Natural killer cell (primary cell): ENCODE data around the gene PITX1. TPM values are rescaled to one million over a fixed set of nuclear protein-coding genes. Genes with fewer than 3 reads are reported as not detected.

ENCODE experiments used
- ATAC-seq, 3 donors: fragments of 150-1000 bp in 2 of 3; fragments of 200-7000 bp in 1 of 3; cut with Tn5 transposase; 1 replicate in 1 of 3; 2 replicates in 2 of 3; pipeline ENCODE4 v1.10.0; 2021; ENCODE audit warnings: mild to moderate bottlenecking in 2 of 3, moderate library complexity in 2 of 3
- DNase-seq, 2 donors: peaks; one replicate each; pipeline versions ENCODE4 v3.0.0 to v3.0.0-alpha.2; 2013 to 2021; ENCODE audit warnings: mixed read lengths in 1 of 2
- H3K27ac ChIP-seq: one replicate; pipeline ENCODE4 v1.5.1; 2013; ENCODE audit warnings: mild to moderate bottlenecking, low read length
- H3K27me3 ChIP-seq: one replicate; pipeline ENCODE4 v1.6.1; 2013; ENCODE audit warnings: low read length; ENCODE audit not compliant: control insufficient read depth, insufficient read depth
- H3K36me3 ChIP-seq: one replicate; pipeline ENCODE4 v1.6.1; 2013; ENCODE audit warnings: low read length; ENCODE audit not compliant: control insufficient read depth, insufficient read depth
- H3K4me1 ChIP-seq: one replicate; pipeline ENCODE4 v1.6.1; 2013; ENCODE audit warnings: low read length; ENCODE audit not compliant: control insufficient read depth, insufficient read depth
- H3K4me3 ChIP-seq: one replicate; pipeline ENCODE4 v1.5.1; 2013; ENCODE audit warnings: low read length
- H3K9me3 ChIP-seq: one replicate; pipeline ENCODE4 v1.6.1; 2013; ENCODE audit warnings: low read length; ENCODE audit not compliant: control insufficient read depth, insufficient read depth
- H3K27ac Mint-ChIP-seq, 2 donors: one replicate each; pipeline ENCODE4 v1.8.0; 2022; ENCODE audit warnings: mild to moderate bottlenecking in 2 of 2, mixed read lengths in 2 of 2, moderate library complexity in 1 of 2
- H3K27me3 Mint-ChIP-seq, 2 donors: one replicate each; pipeline ENCODE4 v1.8.0; 2022; ENCODE audit warnings: low read depth in 2 of 2, mixed read lengths in 2 of 2
- H3K36me3 Mint-ChIP-seq: one replicate; pipeline ENCODE4 v1.8.0; 2022; ENCODE audit warnings: mixed read lengths
- H3K4me1 Mint-ChIP-seq, 2 donors: one replicate each; pipeline ENCODE4 v1.8.0; 2022; ENCODE audit warnings: mixed read lengths in 2 of 2
- H3K4me3 Mint-ChIP-seq: one replicate; pipeline ENCODE4 v1.8.0; 2022; ENCODE audit warnings: mild to moderate bottlenecking, moderate library complexity, mixed read lengths
- H3K9me3 Mint-ChIP-seq, 2 donors: one replicate each; pipeline ENCODE4 v1.8.0; 2022; ENCODE audit warnings: mixed read lengths in 2 of 2
- CTCF ChIP-seq: fragments of 200-600 bp; IDR thresholded peaks from one replicate; pipeline ENCODE4 v1.8.0; 2022; ENCODE audit warnings: antibody characterized with exemption
- WGBS: methylation state at CpG from one replicate; pipeline ENCODE4 v1.1.7; 2013; ENCODE audit warnings: missing lambda C conversion rate; ENCODE audit not compliant: insufficient coverage; 5-methylcytosine and 5-hydroxymethylcytosine counted together
- intact Hi-C: fragments of 100-400 bp; cut with micrococcal nuclease; formaldehyde crosslinking; loops from one replicate; pipeline ENCODE4 v1.14.2; 2022
- total RNA-seq, 4 donors: library from RNA; stranded (reverse); fragments of 120-200 nt in 1 of 4; gene quantifications; one replicate each; pipeline versions ENCODE4 v1.2.3 to v1.2.4, GENCODE V29; 2013 to 2022

Gene PITX1
- total RNA-seq, 3 donors from 2014 or later (not counting 1 experiment from before 2014, with no cell fraction given), result not detected

DNA sequence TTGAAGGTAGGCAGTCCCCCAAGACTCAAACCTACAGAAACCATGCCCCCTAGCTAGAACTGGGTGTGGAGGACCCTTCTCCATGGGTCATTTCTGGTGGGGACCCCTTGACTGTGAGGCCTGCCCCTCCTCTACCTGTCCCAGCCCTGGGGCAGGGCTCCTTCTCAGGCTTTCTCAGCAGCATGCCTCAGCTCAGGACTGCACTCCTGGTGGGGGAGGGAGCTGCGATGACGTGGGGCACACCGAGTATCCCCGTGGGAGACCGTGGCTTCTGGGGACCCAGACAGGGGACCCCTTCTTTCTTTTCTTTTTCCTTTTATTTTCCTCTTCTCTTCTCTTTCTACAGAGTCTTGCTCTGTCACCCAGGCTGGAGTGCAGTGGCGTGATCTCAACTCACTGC, 27.0 kb upstream of the PITX1 start:
- intact Hi-C loops, result no loop called here
- H3K27me3 Mint-ChIP-seq, result peaks cover 3 to 17% of the 10 kb centered on the region in 2 donors
- no peaks in the 10 kb centered on the region for H3K9me3 Mint-ChIP-seq
- no peaks in the 10 kb centered on the region for H3K4me1 Mint-ChIP-seq
- Histone ChIP-seq H3K27me3 (no peaks in the 10 kb centered on the region), H3K27ac (no peak overlapping the region), H3K4me1 (no peaks in the 10 kb centered on the region), H3K4me3 (no peak overlapping the region), H3K9me3 (no peaks in the 10 kb centered on the region), H3K36me3 (no peaks in the 10 kb centered on the region)
- DNase-seq, result no peak
- no peak for TF ChIP-seq CTCF
- WGBS, result 90% methylated on average over 6 of the region's 6 CpGs
- H3K36me3 Mint-ChIP-seq, result no peaks in the 10 kb centered on the region
- ATAC-seq, result no peak
- no peak overlapping the region for H3K4me3 Mint-ChIP-seq
- H3K27ac Mint-ChIP-seq, result no peak overlapping the region

GRCh38 chr5:135060021-135060420, 26.0 kb upstream of the PITX1 start:
- DNase-seq (no peak), ATAC-seq (no peak)
- no peak overlapping the region for H3K4me3 Mint-ChIP-seq
- Histone ChIP-seq H3K27me3 (no peaks in the 10 kb centered on the region), H3K9me3 (no peaks in the 10 kb centered on the region), H3K4me1 (no peaks in the 10 kb centered on the region), H3K36me3 (no peaks in the 10 kb centered on the region), H3K4me3 (no peak overlapping the region), H3K27ac (no peak overlapping the region)
- H3K27ac Mint-ChIP-seq, result no peak overlapping the region
- H3K27me3 Mint-ChIP-seq, result peaks cover 3 to 17% of the 10 kb centered on the region in 2 donors
- WGBS, result 65% methylated on average over 3 of the region's 3 CpGs
- no peak for TF ChIP-seq CTCF
- H3K36me3 Mint-ChIP-seq, result no peaks in the 10 kb centered on the region
- no peaks in the 10 kb centered on the region for H3K4me1 Mint-ChIP-seq
- no peaks in the 10 kb centered on the region for H3K9me3 Mint-ChIP-seq
- intact Hi-C loops, result no loop called here

DNA sequence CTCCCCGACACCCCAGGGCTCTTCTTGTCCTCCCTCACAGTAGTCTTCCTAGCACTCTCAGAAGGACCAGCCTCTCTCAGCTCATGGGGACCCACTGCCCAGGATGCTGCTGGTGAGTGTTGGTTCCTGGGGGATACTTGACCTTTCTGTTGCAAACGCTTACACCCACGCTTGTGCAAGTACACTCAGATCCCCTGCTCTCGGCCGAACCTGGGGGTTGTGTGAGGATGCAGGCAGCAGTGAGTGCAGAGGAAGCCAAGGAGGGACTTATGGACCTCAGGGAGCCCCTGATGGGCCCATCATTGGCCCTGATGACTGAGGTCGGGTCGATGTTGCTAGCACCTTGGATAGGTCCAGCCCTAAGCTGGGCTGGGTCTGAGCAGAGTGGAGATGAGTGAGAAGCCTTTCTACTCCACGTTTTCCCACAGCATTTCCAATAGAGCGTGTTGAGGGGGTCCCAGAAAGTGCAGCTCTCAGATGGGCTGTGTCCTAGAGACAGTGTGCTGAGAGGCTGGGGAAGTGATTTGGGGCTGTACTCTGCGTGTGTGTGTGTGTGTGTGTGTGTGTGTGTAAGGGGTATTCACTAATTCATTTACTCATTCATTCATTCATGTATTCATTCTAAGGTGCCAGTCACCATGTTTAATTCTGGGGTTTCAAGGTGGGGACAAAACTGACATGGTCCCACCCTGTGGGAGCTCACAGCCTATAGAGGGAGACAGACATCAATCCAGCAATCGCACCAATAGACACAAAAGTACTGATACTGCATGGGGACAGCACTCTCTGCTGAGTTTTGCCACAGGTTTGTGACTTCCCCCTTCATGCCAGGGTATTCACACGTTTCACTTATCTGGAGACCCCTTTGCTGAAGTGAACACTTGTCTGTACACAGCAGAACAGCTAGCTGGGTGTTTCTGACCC, 25.2 kb upstream of the PITX1 start:
- Mint-ChIP-seq H3K9me3 (no peaks in the 10 kb centered on the region), H3K27me3 (peaks cover 4 to 23% of the 10 kb centered on the region in 2 donors), H3K36me3 (no peaks in the 10 kb centered on the region), H3K4me3 (no peak overlapping the region), H3K27ac (no peak overlapping the region), H3K4me1 (no peaks in the 10 kb centered on the region)
- TF ChIP-seq CTCF, result no peak
- intact Hi-C loops, result no loop called here
- no peak overlapping the region for H3K4me3 ChIP-seq
- DNase-seq, result no peak
- 76% methylated on average over 11 of the region's 12 CpGs for WGBS
- H3K9me3 ChIP-seq, result no peaks in the 10 kb centered on the region
- no peaks in the 10 kb centered on the region for H3K36me3 ChIP-seq
- H3K4me1 ChIP-seq, result no peaks in the 10 kb centered on the region
- ATAC-seq, result no peak
- no peak overlapping the region for H3K27ac ChIP-seq
- no peaks in the 10 kb centered on the region for H3K27me3 ChIP-seq
